ENCODE results near the gene THSD4. TPM values are rescaled to one million over a fixed set of nuclear protein-coding genes. Genes with fewer than 3 reads are reported as not detected.

Gene THSD4
- polyA plus RNA-seq, 1 donor from 2014 or later, result 0.46 TPM

DNA sequence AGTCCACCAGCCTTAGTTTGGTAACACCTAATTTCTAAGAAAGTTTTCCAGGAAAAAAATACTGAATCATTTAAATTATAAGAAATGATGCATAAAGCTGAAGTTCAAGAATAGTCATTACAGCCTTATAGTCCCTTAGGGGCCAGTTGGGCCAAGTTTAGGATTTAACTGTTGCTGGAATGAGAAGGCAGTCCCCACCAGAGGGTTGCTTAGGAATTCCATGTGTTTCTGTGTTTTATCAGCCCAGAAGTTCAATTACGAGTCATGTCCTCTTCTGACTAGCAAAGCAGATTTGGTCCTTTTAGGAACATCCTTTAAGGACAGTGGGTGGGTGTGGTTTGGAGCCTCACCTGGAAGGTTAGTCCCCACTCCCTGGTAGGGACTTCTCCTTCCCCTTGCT is 638.1 kb downstream of the THSD4 start:
- Histone ChIP-seq H3K79me2 (replicated peaks; ENCODE audit: insufficient read depth, low read length) (no peaks in the 10 kb centered on the region), H3K36me3 (ENCODE audit: insufficient read depth, low read length) (no peaks in the 10 kb centered on the region), H3K4me2 (ENCODE audit: low read length) (no peak overlapping the region), H3K4me3 (ENCODE audit: low read length) (no peak overlapping the region), H2AFZ (ENCODE audit: low read depth, low read length) (no peak overlapping the region), H4K20me1 (ENCODE audit: insufficient read depth) (no peaks in the 10 kb centered on the region), H3K9me2 (ENCODE audit: insufficient read depth, low read length) (no peaks in the 10 kb centered on the region), H3K27me3 (ENCODE audit: insufficient read depth, low read depth, low read length) (no peaks in the 10 kb centered on the region), H3F3A (ENCODE audit: insufficient read depth, low read length, poor library complexity, severe bottlenecking) (no peaks in the 10 kb centered on the region), H3K27ac (ENCODE audit: low read length) (no peak overlapping the region), H3K9me3 (ENCODE audit: low read length) (no peaks in the 10 kb centered on the region), H3K9ac (ENCODE audit: low read length) (no peak overlapping the region)
- TF ChIP-seq EP300 (conservative IDR thresholded peaks at IDR 0.05; ENCODE audit: poor library complexity, severe bottlenecking) (no peak), EZH2 (IDR thresholded peaks at IDR 0.05; ENCODE audit: borderline replicate concordance, insufficient read depth, low read length, poor library complexity, severe bottlenecking) (no peak), TAF1 (IDR thresholded peaks at IDR 0.05; ENCODE audit: low read depth) (no peak), SMC3 (conservative IDR thresholded peaks at IDR 0.05; ENCODE audit: poor library complexity) (no peak), MXI1 (conservative IDR thresholded peaks at IDR 0.05; ENCODE audit: poor library complexity, severe bottlenecking) (no peak), POLR2AphosphoS5 (IDR thresholded peaks at IDR 0.05) (no peak), RAD21 (conservative IDR thresholded peaks at IDR 0.05) (no peak)
- TF ChIP-seq, protein P1, sequence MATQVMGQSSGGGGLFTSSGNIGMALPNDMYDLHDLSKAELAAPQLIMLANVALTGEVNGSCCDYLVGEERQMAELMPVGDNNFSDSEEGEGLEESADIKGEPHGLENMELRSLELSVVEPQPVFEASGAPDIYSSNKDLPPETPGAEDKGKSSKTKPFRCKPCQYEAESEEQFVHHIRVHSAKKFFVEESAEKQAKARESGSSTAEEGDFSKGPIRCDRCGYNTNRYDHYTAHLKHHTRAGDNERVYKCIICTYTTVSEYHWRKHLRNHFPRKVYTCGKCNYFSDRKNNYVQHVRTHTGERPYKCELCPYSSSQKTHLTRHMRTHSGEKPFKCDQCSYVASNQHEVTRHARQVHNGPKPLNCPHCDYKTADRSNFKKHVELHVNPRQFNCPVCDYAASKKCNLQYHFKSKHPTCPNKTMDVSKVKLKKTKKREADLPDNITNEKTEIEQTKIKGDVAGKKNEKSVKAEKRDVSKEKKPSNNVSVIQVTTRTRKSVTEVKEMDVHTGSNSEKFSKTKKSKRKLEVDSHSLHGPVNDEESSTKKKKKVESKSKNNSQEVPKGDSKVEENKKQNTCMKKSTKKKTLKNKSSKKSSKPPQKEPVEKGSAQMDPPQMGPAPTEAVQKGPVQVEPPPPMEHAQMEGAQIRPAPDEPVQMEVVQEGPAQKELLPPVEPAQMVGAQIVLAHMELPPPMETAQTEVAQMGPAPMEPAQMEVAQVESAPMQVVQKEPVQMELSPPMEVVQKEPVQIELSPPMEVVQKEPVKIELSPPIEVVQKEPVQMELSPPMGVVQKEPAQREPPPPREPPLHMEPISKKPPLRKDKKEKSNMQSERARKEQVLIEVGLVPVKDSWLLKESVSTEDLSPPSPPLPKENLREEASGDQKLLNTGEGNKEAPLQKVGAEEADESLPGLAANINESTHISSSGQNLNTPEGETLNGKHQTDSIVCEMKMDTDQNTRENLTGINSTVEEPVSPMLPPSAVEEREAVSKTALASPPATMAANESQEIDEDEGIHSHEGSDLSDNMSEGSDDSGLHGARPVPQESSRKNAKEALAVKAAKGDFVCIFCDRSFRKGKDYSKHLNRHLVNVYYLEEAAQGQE (IDR thresholded peaks at IDR 0.05; ENCODE audit: borderline replicate concordance), result no peak
- TF ChIP-seq, protein P2, sequence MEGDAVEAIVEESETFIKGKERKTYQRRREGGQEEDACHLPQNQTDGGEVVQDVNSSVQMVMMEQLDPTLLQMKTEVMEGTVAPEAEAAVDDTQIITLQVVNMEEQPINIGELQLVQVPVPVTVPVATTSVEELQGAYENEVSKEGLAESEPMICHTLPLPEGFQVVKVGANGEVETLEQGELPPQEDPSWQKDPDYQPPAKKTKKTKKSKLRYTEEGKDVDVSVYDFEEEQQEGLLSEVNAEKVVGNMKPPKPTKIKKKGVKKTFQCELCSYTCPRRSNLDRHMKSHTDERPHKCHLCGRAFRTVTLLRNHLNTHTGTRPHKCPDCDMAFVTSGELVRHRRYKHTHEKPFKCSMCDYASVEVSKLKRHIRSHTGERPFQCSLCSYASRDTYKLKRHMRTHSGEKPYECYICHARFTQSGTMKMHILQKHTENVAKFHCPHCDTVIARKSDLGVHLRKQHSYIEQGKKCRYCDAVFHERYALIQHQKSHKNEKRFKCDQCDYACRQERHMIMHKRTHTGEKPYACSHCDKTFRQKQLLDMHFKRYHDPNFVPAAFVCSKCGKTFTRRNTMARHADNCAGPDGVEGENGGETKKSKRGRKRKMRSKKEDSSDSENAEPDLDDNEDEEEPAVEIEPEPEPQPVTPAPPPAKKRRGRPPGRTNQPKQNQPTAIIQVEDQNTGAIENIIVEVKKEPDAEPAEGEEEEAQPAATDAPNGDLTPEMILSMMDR (IDR thresholded peaks at IDR 0.05; ENCODE audit: poor library complexity, severe bottlenecking), result no peak

DNA sequence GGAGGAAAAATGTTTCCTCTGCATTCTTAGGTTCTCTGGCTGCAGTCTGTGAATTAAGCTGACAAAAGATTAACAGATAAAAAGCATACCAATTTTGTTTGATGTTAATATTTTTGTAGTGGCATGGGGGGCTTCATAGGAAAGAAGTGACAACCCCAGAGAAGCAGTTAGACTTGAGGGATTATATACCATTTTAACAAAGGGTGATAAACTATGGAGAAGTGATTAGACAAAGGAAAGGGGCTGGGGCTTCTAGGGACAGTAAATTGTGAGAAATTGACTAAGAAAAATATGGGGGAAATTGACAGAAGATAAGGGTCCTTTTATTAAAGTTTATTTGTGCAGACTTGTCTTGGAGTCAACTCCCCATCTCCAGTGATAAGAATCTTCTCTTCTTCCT is 639.4 kb downstream of the THSD4 start:
- Histone ChIP-seq H3K36me3 (ENCODE audit: insufficient read depth, low read length) (no peaks in the 10 kb centered on the region), H3K79me2 (replicated peaks; ENCODE audit: insufficient read depth, low read length) (no peaks in the 10 kb centered on the region), H3K9ac (ENCODE audit: low read length) (no peak overlapping the region), H3K27me3 (ENCODE audit: insufficient read depth, low read depth, low read length) (no peaks in the 10 kb centered on the region), H3F3A (ENCODE audit: insufficient read depth, low read length, poor library complexity, severe bottlenecking) (no peaks in the 10 kb centered on the region), H3K9me2 (ENCODE audit: insufficient read depth, low read length) (no peaks in the 10 kb centered on the region), H4K20me1 (ENCODE audit: insufficient read depth) (no peaks in the 10 kb centered on the region), H3K4me3 (ENCODE audit: low read length) (no peak overlapping the region), H2AFZ (ENCODE audit: low read depth, low read length) (no peak overlapping the region), H3K9me3 (ENCODE audit: low read length) (no peaks in the 10 kb centered on the region), H3K27ac (ENCODE audit: low read length) (no peak overlapping the region), H3K4me2 (ENCODE audit: low read length) (no peak overlapping the region)
- TF ChIP-seq EP300 (conservative IDR thresholded peaks at IDR 0.05; ENCODE audit: poor library complexity, severe bottlenecking) (no peak), TAF1 (IDR thresholded peaks at IDR 0.05; ENCODE audit: low read depth) (no peak), EZH2 (IDR thresholded peaks at IDR 0.05; ENCODE audit: borderline replicate concordance, insufficient read depth, low read length, poor library complexity, severe bottlenecking) (no peak), POLR2AphosphoS5 (IDR thresholded peaks at IDR 0.05) (no peak), RAD21 (conservative IDR thresholded peaks at IDR 0.05) (no peak), MXI1 (conservative IDR thresholded peaks at IDR 0.05; ENCODE audit: poor library complexity, severe bottlenecking) (no peak), SMC3 (conservative IDR thresholded peaks at IDR 0.05; ENCODE audit: poor library complexity) (no peak)
- TF ChIP-seq, protein P2 (IDR thresholded peaks at IDR 0.05; ENCODE audit: poor library complexity, severe bottlenecking), result no peak
- TF ChIP-seq, protein P1 (IDR thresholded peaks at IDR 0.05; ENCODE audit: borderline replicate concordance), result no peak

All from neural cell (in vitro differentiated cells).